K562 (cell line): ENCODE data around the gene TUBB2A. TPM values are rescaled to one million over a fixed set of nuclear protein-coding genes. Genes with fewer than 3 reads are reported as not detected.

Experiments
- ATF4 ChIP-seq: fragments of 450-650 bp; formaldehyde crosslinking; IDR thresholded peaks from 2 replicates; pipeline ENCODE4 v1.4.0; 2022; ENCODE audit warnings: mild to moderate bottlenecking, moderate library complexity
- DPF2 ChIP-seq: fragments of 450-650 bp; IDR thresholded peaks from 2 replicates; pipeline ENCODE4 v1.6.1; 2016
- GABPA ChIP-seq: fragments of 200-800 bp; sonication (Bioruptor generic); conservative IDR thresholded peaks from 2 replicates; pipeline ENCODE4 v1.6.1; 2016; ENCODE audit warnings: low read depth, missing genetic modification characterization, missing compliant biosample characterization
- GATAD2B ChIP-seq: fragments of 450-650 bp; IDR thresholded peaks from 2 replicates; pipeline ENCODE4 v1.6.1; 2017; ENCODE audit warnings: mild to moderate bottlenecking, borderline replicate concordance
- HMBOX1 ChIP-seq: sonication (generic); IDR thresholded peaks from 2 replicates; pipeline ENCODE4 v1.6.1; 2016
- HNRNPUL1 ChIP-seq: fragments of 200-400 bp; formaldehyde crosslinking; IDR thresholded peaks from 2 replicates; pipeline ENCODE4 v1.6.1; 2017; ENCODE audit warnings: low read length
- IFI16 ChIP-seq: fragments of 250-450 bp; sonication (Bioruptor Pico); IDR thresholded peaks from 2 replicates; pipeline ENCODE4 v2.1.2; 2022; ENCODE audit warnings: mild to moderate bottlenecking, inconsistent platforms
- JUNB ChIP-seq: fragments of 450-650 bp; formaldehyde crosslinking; conservative IDR thresholded peaks from 2 replicates; pipeline ENCODE4 v1.4.0; 2020; ENCODE audit warnings: mild to moderate bottlenecking
- KDM1A ChIP-seq, 2 experiments: fragments of 450-650 bp; IDR thresholded peaks; 2 replicates each; pipeline ENCODE4 v1.6.1; 2016; ENCODE audit warnings: mild to moderate bottlenecking in 2 of 2
- KLF10 ChIP-seq: fragments of 250-450 bp; sonication (Bioruptor Pico); IDR thresholded peaks from 2 replicates; pipeline ENCODE4 v1.6.1; 2021; ENCODE audit warnings: matching md5 sums
- NBN ChIP-seq: fragments of 450-650 bp; IDR thresholded peaks from 2 replicates; pipeline ENCODE4 v1.6.1; 2016; ENCODE audit warnings: low read depth, mild to moderate bottlenecking
- NCOA2 ChIP-seq, 2 experiments: fragments of 450-650 bp; IDR thresholded peaks; 2 replicates each; pipeline ENCODE4 v1.6.1; 2018; ENCODE audit warnings: mild to moderate bottlenecking in 2 of 2, moderate library complexity in 1 of 2; ENCODE audit not compliant: partially characterized antibody in 2 of 2
- NFE2 ChIP-seq: IDR thresholded peaks from 2 replicates; pipeline ENCODE4 v1.6.1; 2014; ENCODE audit warnings: antibody characterized with exemption, low read depth
- NR2C1 ChIP-seq, 2 experiments: fragments of 450-650 bp; IDR thresholded peaks; 2 replicates each; pipeline ENCODE4 v1.6.1; 2017; ENCODE audit warnings: mild to moderate bottlenecking in 2 of 2, antibody characterized with exemption in 1 of 2, inconsistent platforms in 1 of 2, missing compliant biosample characterization in 1 of 2, missing genetic modification characterization in 1 of 2
- PBX2 ChIP-seq, 2 experiments: IDR thresholded peaks in 1 of 2; conservative IDR thresholded peaks in 1 of 2; 2 replicates each; pipeline ENCODE4 v1.6.1; 2016; ENCODE audit warnings: low read depth in 2 of 2, mild to moderate bottlenecking in 1 of 2, missing compliant biosample characterization in 1 of 2, missing genetic modification characterization in 1 of 2, moderate library complexity in 1 of 2
- PPARD ChIP-seq: fragments of 250-450 bp; sonication (Bioruptor Pico); IDR thresholded peaks from 2 replicates; pipeline ENCODE4 v1.8.0; 2022; ENCODE audit warnings: inconsistent platforms, mild to moderate bottlenecking, moderate library complexity
- RFX1 ChIP-seq: fragments of 450-650 bp; IDR thresholded peaks from 2 replicates; pipeline ENCODE4 v1.6.1; 2016; ENCODE audit warnings: mild to moderate bottlenecking, moderate library complexity
- SMARCE1 ChIP-seq: fragments of 450-650 bp; IDR thresholded peaks from 2 replicates; pipeline ENCODE4 v1.7.1; 2016; ENCODE audit warnings: mild to moderate bottlenecking
- SPI1 ChIP-seq: IDR thresholded peaks from 2 replicates; pipeline ENCODE4 v1.6.1; 2011; ENCODE audit warnings: low read depth, low read length, control low read depth, borderline replicate concordance
- TAF15 ChIP-seq: fragments of 200-400 bp; formaldehyde crosslinking; IDR thresholded peaks from 2 replicates; pipeline ENCODE4 v1.6.1; 2017; ENCODE audit warnings: mild to moderate bottlenecking, low read depth, low read length, moderate library complexity
- TFE3 ChIP-seq: fragments of 450-650 bp; formaldehyde crosslinking; IDR thresholded peaks from 2 replicates; pipeline ENCODE4 v1.4.0; 2020; ENCODE audit warnings: mild to moderate bottlenecking, mixed read lengths
- XRCC3 ChIP-seq: fragments of 450-650 bp; IDR thresholded peaks from 2 replicates; pipeline ENCODE4 v1.6.1; 2017; ENCODE audit warnings: mild to moderate bottlenecking, moderate library complexity
- ZBTB1 ChIP-seq: sonication (generic); formaldehyde crosslinking; IDR thresholded peaks from 2 replicates; pipeline ENCODE4 v1.8.1; 2023; ENCODE audit warnings: missing genetic modification reagents, low read depth, mild to moderate bottlenecking, borderline replicate concordance
- ZNF644 ChIP-seq: fragments of 200-800 bp; sonication (Bioruptor generic); IDR thresholded peaks from 2 replicates; pipeline ENCODE4 v1.6.1; 2016; ENCODE audit warnings: low read depth, missing genetic modification characterization, missing compliant biosample characterization
- ZZZ3 ChIP-seq: fragments of 450-650 bp; IDR thresholded peaks from 2 replicates; pipeline ENCODE4 v1.6.1; 2016; ENCODE audit warnings: antibody characterized with exemption, mild to moderate bottlenecking, moderate library complexity
- polyA plus RNA-seq, 8 experiments: library from polyadenylated mRNA; depleted of rRNA in 4 of 8; stranded (reverse) in 5 of 8; unstranded in 3 of 8; fragments of >200 nt; fragmentation: Nextera tagmentation in 2 of 8; fragmentation: Illumina TruSeq in 1 of 8; extraction: Ambion mirVana in 2 of 8; extraction: Trizol in 1 of 8; gene quantifications; 2 replicates each; pipeline versions ENCODE4 v1.2.1 to v1.2.3, GENCODE V29; 2011 to 2014; ENCODE audit warnings: inconsistent platforms in 1 of 8, missing spikeins in 1 of 8
- total RNA-seq, 7 experiments: library from RNA; depleted of rRNA in 6 of 7; stranded (reverse); fragments of >200 nt in 6 of 7; fragmentation: Illumina TruSeq in 2 of 7; extraction: Trizol in 2 of 7; gene quantifications; 2 replicates each; pipeline versions ENCODE4 v1.2.1 to v1.2.3, GENCODE V29; 2011 to 2021; ENCODE audit warnings: low replicate concordance in 1 of 7

TUBB2A gene
- total and polyA plus RNA-seq, 9 of the 15 experiments (the other 6 are each of a cell fraction or from before 2014, with no cell fraction given): 3.6 to 92.1 (median 45.6) TPM

GRCh38 chr6:3162067-3162497 lies 4.7 kb upstream of the TUBB2A start (continued):
- no peak for TF ChIP-seq NBN
- no peak for TF ChIP-seq TFE3 (CRISPR knock-in tag)
- TF ChIP-seq TAF15: no peak
- TF ChIP-seq ATF4 (CRISPR knock-in tag): 0 out of 2 replicates have a peak, but pooled peaks have one; percentile 39
- TF ChIP-seq RFX1: no peak
- no peak for TF ChIP-seq ZBTB1 (CRISPR knock-in tag)
- peak; percentile 66 for TF ChIP-seq SMARCE1
- no peak for TF ChIP-seq XRCC3
- no peak for TF ChIP-seq KLF10
- TF ChIP-seq NFE2: peak; percentile 90
- TF ChIP-seq IFI16 (CRISPR knock-in tag): no peak
- TF ChIP-seq GATAD2B: peak; percentile 56; the same call in 1 of the 2 replicates
- TF ChIP-seq PPARD (CRISPR knock-in tag): no peak
- 0 out of 2 replicates have a peak, but pooled peaks have one; percentile 10 for TF ChIP-seq NR2C1 (IDR thresholded peaks at IDR 0.05)
- no peak for TF ChIP-seq NR2C1 (tag; IDR thresholded peaks at IDR 0.05)
- no peak for TF ChIP-seq HNRNPUL1
- no peak for TF ChIP-seq NCOA2 (IDR thresholded peaks at IDR 0.05; ENCODE audit: partially characterized antibody in 2 of 2)
- no peak for TF ChIP-seq ZNF644 (tag)
- TF ChIP-seq JUNB (CRISPR knock-in tag): 0 out of 2 replicates have a peak, but pooled peaks have one; percentile 24
- TF ChIP-seq PBX2 (CRISPR knock-in tag; IDR thresholded peaks at IDR 0.05; ENCODE audit: low read depth): no peak
- 0 out of 2 replicates have a peak, but pooled peaks have one; percentile 6 for TF ChIP-seq PBX2 (tag; conservative IDR thresholded peaks at IDR 0.05; ENCODE audit: low read depth)
- 0 out of 2 replicates have a peak, but pooled peaks have one; percentile 38 for TF ChIP-seq HMBOX1
- no peak for TF ChIP-seq ZZZ3
- no peak for TF ChIP-seq GABPA (tag)
- TF ChIP-seq KDM1A (IDR thresholded peaks at IDR 0.05): peak; percentile 86 to 92
- TF ChIP-seq SPI1: no peak
- peak; percentile 88 for TF ChIP-seq DPF2
